ENCODE measurements around the gene UXS1.

GRCh38 chr2:106201661-106202060, 7.6 kb upstream of the UXS1 start:
- TF ChIP-seq CTCF (IDR thresholded peaks at IDR 0.05; ENCODE audit: poor library complexity, severe bottlenecking) (no peak), SMC3 (conservative IDR thresholded peaks at IDR 0.05; ENCODE audit: poor library complexity) (no peak), POLR2AphosphoS5 (IDR thresholded peaks at IDR 0.05) (no peak), REST (IDR thresholded peaks at IDR 0.05; ENCODE audit: borderline replicate concordance) (no peak), MXI1 (conservative IDR thresholded peaks at IDR 0.05; ENCODE audit: poor library complexity, severe bottlenecking) (no peak)
